ENCODE measurements around the gene TOR2A.
A peak's percentile ranks its signal among the peaks of the same experiment; 100 is the strongest.
"Not testable (repeated sequence)": the region's sequence is repeated elsewhere in the genome, so short reads cannot be mapped to it uniquely, and the experiment has no call there.

The TOR2A gene

GRCh38 chr9:127780909-127781308 lies 45.8 kb upstream of the TOR2A start:
- H3K4me3 ChIP-seq (ENCODE audit: low read length in 2 of 2); H3K4me2 ChIP-seq (ENCODE audit: insufficient read depth, low read length, poor library complexity, severe bottlenecking); H4K8ac ChIP-seq (ENCODE audit: low read depth, low read length); H4K91ac ChIP-seq (ENCODE audit: low read depth, low read length, poor library complexity); H2AFZ ChIP-seq (ENCODE audit: low read length); DNase-seq (ENCODE audit: low spot score); H3K79me1 ChIP-seq (ENCODE audit: low read depth, low read length); H3K9me3 ChIP-seq (replicated peaks in 1 of 2; ENCODE audit: control insufficient read depth in 2 of 2, insufficient read depth in 1 of 2, low read depth in 1 of 2, low read length in 2 of 2); H3K23ac ChIP-seq (ENCODE audit: low read depth, low read length, poor library complexity); H3K27ac ChIP-seq (replicated peaks; ENCODE audit: low read length); H3K4ac ChIP-seq (ENCODE audit: low read length); H3K18ac ChIP-seq (ENCODE audit: low read length); H3K9ac ChIP-seq (ENCODE audit: low read depth, low read length, poor library complexity); H3K14ac ChIP-seq (ENCODE audit: low read length); H3K36me3 ChIP-seq (replicated peaks in 1 of 2; ENCODE audit: control insufficient read depth in 2 of 2, insufficient read depth in 2 of 2, low read length in 2 of 2): not testable (repeated sequence)
- Histone ChIP-seq H2AK5ac (ENCODE audit: low read depth, low read length) (peak overlapping the region; percentile 99), H2BK120ac (ENCODE audit: low read depth, low read length) (peak overlapping the region; percentile 96), H3K27me3 (ENCODE audit: control insufficient read depth in 3 of 3, insufficient read depth in 3 of 3, low read depth in 1 of 3, low read length in 3 of 3) (peaks cover 0 to 26% (median 0%) of the 10 kb centered on the region in 3 experiments), H2BK15ac (ENCODE audit: low read length) (peak overlapping the region; percentile 97), H2BK5ac (ENCODE audit: low read length) (peak overlapping the region; percentile 68), H3K4me1 (ENCODE audit: control insufficient read depth in 2 of 2, insufficient read depth in 1 of 2, low read depth in 1 of 2, low read length in 2 of 2) (peaks cover 12 to 22% of the 10 kb centered on the region in 2 donors), H2BK12ac (ENCODE audit: low read length) (peak overlapping the region; percentile 89)
- no CpG with 5 or more reads among the region's 9 CpGs for WGBS, 2 donors (ENCODE audit: extremely low coverage in 2 of 2, insufficient read length in 2 of 2, insufficient replicate concordance in 1 of 2)

GRCh38 chr9:127780126-127780885 lies 45.2 kb upstream of the TOR2A start:
- Histone ChIP-seq H2BK12ac (ENCODE audit: low read length) (peak overlapping the region; percentile 89), H3K36me3 (replicated peaks in 1 of 2; ENCODE audit: control insufficient read depth in 2 of 2, insufficient read depth in 2 of 2, low read length in 2 of 2) (no peaks in the 10 kb centered on the region), H3K18ac (ENCODE audit: low read length) (peak overlapping the region; percentile 70), H3K14ac (ENCODE audit: low read length) (peak overlapping the region; percentile 90), H2BK15ac (ENCODE audit: low read length) (peak overlapping the region; percentile 97), H2AK5ac (ENCODE audit: low read depth, low read length) (peak overlapping the region; percentile 99), H2BK5ac (ENCODE audit: low read length) (peak overlapping the region; percentile 68), H3K9ac (ENCODE audit: low read depth, low read length, poor library complexity) (peak overlapping the region; percentile 36), H2AFZ (ENCODE audit: low read length) (peak overlapping the region; percentile 61), H2BK120ac (ENCODE audit: low read depth, low read length) (peak overlapping the region; percentile 96), H3K9me3 (replicated peaks in 1 of 2; ENCODE audit: control insufficient read depth in 2 of 2, insufficient read depth in 1 of 2, low read depth in 1 of 2, low read length in 2 of 2) (no peaks in the 10 kb centered on the region), H3K4me1 (ENCODE audit: control insufficient read depth in 2 of 2, insufficient read depth in 1 of 2, low read depth in 1 of 2, low read length in 2 of 2) (peaks cover 12 to 22% of the 10 kb centered on the region in 2 donors), H3K27ac (replicated peaks; ENCODE audit: low read length) (peak overlapping the region; percentile 53), H4K8ac (ENCODE audit: low read depth, low read length) (no peak overlapping the region), H3K23ac (ENCODE audit: low read depth, low read length, poor library complexity) (no peak overlapping the region), H3K27me3 (ENCODE audit: control insufficient read depth in 3 of 3, insufficient read depth in 3 of 3, low read depth in 1 of 3, low read length in 3 of 3) (peaks cover 0 to 26% (median 0%) of the 10 kb centered on the region in 3 experiments), H3K79me1 (ENCODE audit: low read depth, low read length) (no peaks in the 10 kb centered on the region), H3K4me3 (ENCODE audit: low read length in 2 of 2) (no peak overlapping the region), H3K4ac (ENCODE audit: low read length) (peak overlapping the region; percentile 10), H3K4me2 (ENCODE audit: insufficient read depth, low read length, poor library complexity, severe bottlenecking) (no peak overlapping the region), H4K91ac (ENCODE audit: low read depth, low read length, poor library complexity) (peak overlapping the region; percentile 68)
- DNase-seq (ENCODE audit: low spot score): no peak
- no CpG with 5 or more reads among the region's 20 CpGs for WGBS, 2 donors (ENCODE audit: extremely low coverage in 2 of 2, insufficient read length in 2 of 2, insufficient replicate concordance in 1 of 2)

DNA sequence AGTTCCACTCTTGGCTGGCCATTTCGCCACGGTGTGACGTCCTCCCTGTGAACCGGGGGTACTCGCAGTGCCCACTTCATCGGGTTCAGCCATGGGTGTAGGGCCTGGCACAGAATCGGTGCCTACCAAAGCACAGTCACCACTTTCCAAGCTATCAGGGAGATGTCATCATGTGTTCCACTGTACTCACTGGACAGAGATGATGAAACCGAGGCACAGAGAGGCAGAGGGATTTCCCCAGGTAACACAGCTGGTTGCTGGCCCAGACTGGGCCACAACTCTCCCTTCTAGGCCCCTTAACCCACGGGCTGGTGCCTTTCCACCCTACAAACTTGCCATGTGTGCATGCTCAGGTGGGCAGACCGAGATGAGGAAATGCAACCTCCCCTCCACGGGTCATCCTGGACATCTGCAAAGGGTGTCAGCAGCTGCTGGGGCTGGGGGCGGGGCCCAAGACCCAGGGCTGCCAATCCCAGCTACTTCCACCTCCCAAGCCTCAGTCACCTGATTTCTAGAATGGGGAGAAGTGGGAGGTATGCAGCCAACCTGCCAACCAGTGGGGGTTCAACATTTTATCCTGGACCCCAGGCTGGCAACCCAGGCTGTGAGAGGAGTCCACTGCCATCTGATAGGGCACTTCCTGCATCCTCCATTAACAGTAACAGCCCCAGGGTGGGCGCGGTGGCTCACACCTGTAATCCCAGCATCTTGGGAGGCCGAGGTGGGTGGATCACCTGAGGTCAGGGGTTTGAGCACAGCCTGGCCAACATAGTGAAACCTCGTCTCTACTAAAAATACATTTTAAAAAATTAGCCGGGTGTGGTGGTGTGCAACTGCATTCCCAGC lies 44.3 kb upstream of the TOR2A start:
- Histone ChIP-seq H2BK12ac (ENCODE audit: low read length) (peak overlapping the region; percentile 69), H2BK15ac (ENCODE audit: low read length) (peak overlapping the region; percentile 0), H4K8ac (ENCODE audit: low read depth, low read length) (no peak overlapping the region), H3K9me3 (replicated peaks in 1 of 2; ENCODE audit: control insufficient read depth in 2 of 2, insufficient read depth in 1 of 2, low read depth in 1 of 2, low read length in 2 of 2) (no peaks in the 10 kb centered on the region), H3K27ac (replicated peaks; ENCODE audit: low read length) (no peak overlapping the region), H3K79me1 (ENCODE audit: low read depth, low read length) (no peaks in the 10 kb centered on the region), H3K4me2 (ENCODE audit: insufficient read depth, low read length, poor library complexity, severe bottlenecking) (no peak overlapping the region), H3K4me3 (ENCODE audit: low read length in 2 of 2) (peak overlapping the region in 1 of 2 donors; percentile 39), H2BK120ac (ENCODE audit: low read depth, low read length) (no peak overlapping the region), H2AFZ (ENCODE audit: low read length) (no peak overlapping the region), H2AK5ac (ENCODE audit: low read depth, low read length) (peak overlapping the region; percentile 73), H3K14ac (ENCODE audit: low read length) (no peak overlapping the region), H4K91ac (ENCODE audit: low read depth, low read length, poor library complexity) (peak overlapping the region; percentile 77), H3K27me3 (ENCODE audit: control insufficient read depth in 3 of 3, insufficient read depth in 3 of 3, low read depth in 1 of 3, low read length in 3 of 3) (peaks cover 0 to 29% (median 0%) of the 10 kb centered on the region in 3 experiments), H3K4ac (ENCODE audit: low read length) (no peak overlapping the region), H2BK5ac (ENCODE audit: low read length) (peak overlapping the region; percentile 47), H3K18ac (ENCODE audit: low read length) (peak overlapping the region; percentile 76), H3K23ac (ENCODE audit: low read depth, low read length, poor library complexity) (peak overlapping the region; percentile 27), H3K9ac (ENCODE audit: low read depth, low read length, poor library complexity) (peak overlapping the region; percentile 45), H3K36me3 (replicated peaks in 1 of 2; ENCODE audit: control insufficient read depth in 2 of 2, insufficient read depth in 2 of 2, low read length in 2 of 2) (no peaks in the 10 kb centered on the region), H3K4me1 (ENCODE audit: control insufficient read depth in 2 of 2, insufficient read depth in 1 of 2, low read depth in 1 of 2, low read length in 2 of 2) (peaks cover 9 to 22% of the 10 kb centered on the region in 2 donors)
- no CpG with 5 or more reads among the region's 17 CpGs for WGBS, 2 donors (ENCODE audit: extremely low coverage in 2 of 2, insufficient read length in 2 of 2, insufficient replicate concordance in 1 of 2)
- no peak for DNase-seq (ENCODE audit: low spot score)

Data from neuronal stem cell (in vitro differentiated cells).